ENCODE results near the gene NDEL1.

The NDEL1 gene

GRCh38 chr17:8459831-8460230 lies 24.1 kb downstream of the NDEL1 start:
- TF ChIP-seq CTCF (IDR thresholded peaks at IDR 0.05; ENCODE audit: low read depth, low read length) (no peak), EZH2phosphoT487 (IDR thresholded peaks at IDR 0.05; ENCODE audit: low read depth) (no peak)
- Histone ChIP-seq H3K4me3 (ENCODE audit: low read length) (no peak overlapping the region), H3K36me3 (replicated peaks; ENCODE audit: low read depth, low read length) (peaks cover 28% of the 10 kb centered on the region), H4K20me1 (ENCODE audit: insufficient read depth, low read length) (no peaks in the 10 kb centered on the region), H3K4me1 (ENCODE audit: low read length) (no peaks in the 10 kb centered on the region), H2AFZ (ENCODE audit: low read depth, low read length) (no peak overlapping the region), H3K9me3 (ENCODE audit: insufficient read depth, low read length) (no peaks in the 10 kb centered on the region), H3K79me2 (ENCODE audit: low read length) (no peaks in the 10 kb centered on the region), H3K27me3 (ENCODE audit: low read depth, low read length) (no peaks in the 10 kb centered on the region), H3K4me2 (ENCODE audit: low read length) (no peak overlapping the region), H3K27ac (ENCODE audit: low read length) (no peak overlapping the region), H3K9ac (ENCODE audit: low read length) (no peak overlapping the region)

GRCh38 chr17:8462564-8462963 lies 26.9 kb downstream of the NDEL1 start:
- H3K27ac ChIP-seq (ENCODE audit: low read length), result no peak overlapping the region
- no peaks in the 10 kb centered on the region for H3K79me2 ChIP-seq (ENCODE audit: low read length)
- H3K9me3 ChIP-seq (ENCODE audit: insufficient read depth, low read length), result no peaks in the 10 kb centered on the region
- no peaks in the 10 kb centered on the region for H3K4me1 ChIP-seq (ENCODE audit: low read length)
- H3K4me2 ChIP-seq (ENCODE audit: low read length), result no peak overlapping the region
- no peak overlapping the region for H3K4me3 ChIP-seq (ENCODE audit: low read length)
- H3K36me3 ChIP-seq (replicated peaks; ENCODE audit: low read depth, low read length), result peaks cover 16% of the 10 kb centered on the region
- no peak overlapping the region for H3K9ac ChIP-seq (ENCODE audit: low read length)
- no peak overlapping the region for H2AFZ ChIP-seq (ENCODE audit: low read depth, low read length)
- TF ChIP-seq CTCF (IDR thresholded peaks at IDR 0.05; ENCODE audit: low read depth, low read length) (no peak), EZH2phosphoT487 (IDR thresholded peaks at IDR 0.05; ENCODE audit: low read depth) (no peak)
- no peaks in the 10 kb centered on the region for H3K27me3 ChIP-seq (ENCODE audit: low read depth, low read length)
- no peaks in the 10 kb centered on the region for H4K20me1 ChIP-seq (ENCODE audit: insufficient read depth, low read length)

- H3K4me1 ChIP-seq (ENCODE audit: low read length), result no peaks in the 10 kb centered on the region
- TF ChIP-seq EZH2phosphoT487 (IDR thresholded peaks at IDR 0.05; ENCODE audit: low read depth), result no peak
- TF ChIP-seq CTCF (IDR thresholded peaks at IDR 0.05; ENCODE audit: low read depth, low read length), result no peak
- H3K4me3 ChIP-seq (ENCODE audit: low read length), result no peak overlapping the region
- no peaks in the 10 kb centered on the region for H3K79me2 ChIP-seq (ENCODE audit: low read length)
- H3K36me3 ChIP-seq (replicated peaks; ENCODE audit: low read depth, low read length), result peaks cover 19% of the 10 kb centered on the region
- no peak overlapping the region for H3K27ac ChIP-seq (ENCODE audit: low read length)
- no peaks in the 10 kb centered on the region for H3K9me3 ChIP-seq (ENCODE audit: insufficient read depth, low read length)
- H3K27me3 ChIP-seq (ENCODE audit: low read depth, low read length), result no peaks in the 10 kb centered on the region
- no peak overlapping the region for H2AFZ ChIP-seq (ENCODE audit: low read depth, low read length)
- no peak overlapping the region for H3K9ac ChIP-seq (ENCODE audit: low read length)
- no peaks in the 10 kb centered on the region for H4K20me1 ChIP-seq (ENCODE audit: insufficient read depth, low read length)
- no peak overlapping the region for H3K4me2 ChIP-seq (ENCODE audit: low read length)
Measured at GRCh38 chr17:8463099-8463498, 27.4 kb downstream of the NDEL1 start.

GRCh38 chr17:8464941-8465340 lies 29.3 kb downstream of the NDEL1 start:
- H3K27me3 ChIP-seq (ENCODE audit: low read depth, low read length), result no peaks in the 10 kb centered on the region
- H3K4me1 ChIP-seq (ENCODE audit: low read length), result no peaks in the 10 kb centered on the region
- no peaks in the 10 kb centered on the region for H3K79me2 ChIP-seq (ENCODE audit: low read length)
- H3K9ac ChIP-seq (ENCODE audit: low read length), result no peak overlapping the region
- H3K27ac ChIP-seq (ENCODE audit: low read length), result no peak overlapping the region
- H4K20me1 ChIP-seq (ENCODE audit: insufficient read depth, low read length), result no peaks in the 10 kb centered on the region
- peaks cover 18% of the 10 kb centered on the region for H3K36me3 ChIP-seq (replicated peaks; ENCODE audit: low read depth, low read length)
- TF ChIP-seq EZH2phosphoT487 (IDR thresholded peaks at IDR 0.05; ENCODE audit: low read depth), result no peak
- TF ChIP-seq CTCF (IDR thresholded peaks at IDR 0.05; ENCODE audit: low read depth, low read length), result no peak
- no peak overlapping the region for H2AFZ ChIP-seq (ENCODE audit: low read depth, low read length)
- H3K9me3 ChIP-seq (ENCODE audit: insufficient read depth, low read length), result no peaks in the 10 kb centered on the region
- no peak overlapping the region for H3K4me3 ChIP-seq (ENCODE audit: low read length)
- no peak overlapping the region for H3K4me2 ChIP-seq (ENCODE audit: low read length)
